Measurements from ENCODE around the gene XYLT1.

XYLT1 gene

DNA sequence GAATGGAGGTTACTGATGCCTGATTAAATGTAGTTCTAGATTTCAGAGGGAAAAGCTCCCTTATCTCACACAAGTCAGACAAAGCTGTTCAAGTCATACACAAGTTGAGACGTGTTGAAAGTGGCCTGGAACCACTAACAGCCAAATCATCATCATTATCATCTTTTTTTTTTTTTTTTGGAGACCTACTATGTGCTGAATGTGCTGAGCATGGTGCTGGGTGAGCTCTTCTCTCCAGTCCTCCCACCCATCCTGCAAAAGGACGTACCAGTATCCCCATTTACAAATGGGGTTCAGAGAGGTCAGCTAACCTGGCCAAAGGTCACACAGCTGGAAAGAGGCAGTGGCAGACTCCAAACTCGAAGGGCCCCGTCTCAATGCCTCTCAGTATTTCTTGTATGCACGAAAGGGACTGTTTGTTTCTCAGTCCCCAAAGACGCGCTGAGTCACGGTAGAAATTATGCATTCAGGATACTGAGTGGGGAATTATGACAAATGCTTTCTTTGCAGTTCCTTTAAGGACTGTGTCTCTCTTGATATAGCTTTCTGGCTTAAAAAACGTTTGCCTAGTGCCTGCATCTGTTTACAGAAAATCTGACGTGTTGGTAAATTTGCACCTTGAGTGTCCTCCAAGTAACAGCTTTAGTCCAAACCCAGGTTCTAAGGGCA, 235.5 kb downstream of the XYLT1 start (continued):
- no peak for TF ChIP-seq TCF4 (CRISPR knock-in tag; IDR thresholded peaks at IDR 0.05; ENCODE audit: borderline replicate concordance)
- TF ChIP-seq ZC3H10 (CRISPR knock-in tag; IDR thresholded peaks at IDR 0.05) = no peak
- TF ChIP-seq ZFP30 (CRISPR knock-in tag; IDR thresholded peaks at IDR 0.05) = no peak
- TF ChIP-seq, protein P1, sequence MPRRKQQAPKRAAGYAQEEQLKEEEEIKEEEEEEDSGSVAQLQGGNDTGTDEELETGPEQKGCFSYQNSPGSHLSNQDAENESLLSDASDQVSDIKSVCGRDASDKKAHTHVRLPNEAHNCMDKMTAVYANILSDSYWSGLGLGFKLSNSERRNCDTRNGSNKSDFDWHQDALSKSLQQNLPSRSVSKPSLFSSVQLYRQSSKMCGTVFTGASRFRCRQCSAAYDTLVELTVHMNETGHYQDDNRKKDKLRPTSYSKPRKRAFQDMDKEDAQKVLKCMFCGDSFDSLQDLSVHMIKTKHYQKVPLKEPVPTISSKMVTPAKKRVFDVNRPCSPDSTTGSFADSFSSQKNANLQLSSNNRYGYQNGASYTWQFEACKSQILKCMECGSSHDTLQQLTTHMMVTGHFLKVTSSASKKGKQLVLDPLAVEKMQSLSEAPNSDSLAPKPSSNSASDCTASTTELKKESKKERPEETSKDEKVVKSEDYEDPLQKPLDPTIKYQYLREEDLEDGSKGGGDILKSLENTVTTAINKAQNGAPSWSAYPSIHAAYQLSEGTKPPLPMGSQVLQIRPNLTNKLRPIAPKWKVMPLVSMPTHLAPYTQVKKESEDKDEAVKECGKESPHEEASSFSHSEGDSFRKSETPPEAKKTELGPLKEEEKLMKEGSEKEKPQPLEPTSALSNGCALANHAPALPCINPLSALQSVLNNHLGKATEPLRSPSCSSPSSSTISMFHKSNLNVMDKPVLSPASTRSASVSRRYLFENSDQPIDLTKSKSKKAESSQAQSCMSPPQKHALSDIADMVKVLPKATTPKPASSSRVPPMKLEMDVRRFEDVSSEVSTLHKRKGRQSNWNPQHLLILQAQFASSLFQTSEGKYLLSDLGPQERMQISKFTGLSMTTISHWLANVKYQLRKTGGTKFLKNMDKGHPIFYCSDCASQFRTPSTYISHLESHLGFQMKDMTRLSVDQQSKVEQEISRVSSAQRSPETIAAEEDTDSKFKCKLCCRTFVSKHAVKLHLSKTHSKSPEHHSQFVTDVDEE (CRISPR knock-in tag; IDR thresholded peaks at IDR 0.05) = no peak
- no peak for TF ChIP-seq ZNF565 (CRISPR knock-in tag; conservative IDR thresholded peaks at IDR 0.05; ENCODE audit: low read depth)
- no peak for TF ChIP-seq ISL1 (CRISPR knock-in tag; IDR thresholded peaks at IDR 0.05)
- no peak for TF ChIP-seq CSDC2 (CRISPR knock-in tag; IDR thresholded peaks at IDR 0.05)
- TF ChIP-seq ZNF8 (CRISPR knock-in tag; IDR thresholded peaks at IDR 0.05) = no peak
- TF ChIP-seq ESRRG (CRISPR knock-in tag; IDR thresholded peaks at IDR 0.05) = no peak

DNA sequence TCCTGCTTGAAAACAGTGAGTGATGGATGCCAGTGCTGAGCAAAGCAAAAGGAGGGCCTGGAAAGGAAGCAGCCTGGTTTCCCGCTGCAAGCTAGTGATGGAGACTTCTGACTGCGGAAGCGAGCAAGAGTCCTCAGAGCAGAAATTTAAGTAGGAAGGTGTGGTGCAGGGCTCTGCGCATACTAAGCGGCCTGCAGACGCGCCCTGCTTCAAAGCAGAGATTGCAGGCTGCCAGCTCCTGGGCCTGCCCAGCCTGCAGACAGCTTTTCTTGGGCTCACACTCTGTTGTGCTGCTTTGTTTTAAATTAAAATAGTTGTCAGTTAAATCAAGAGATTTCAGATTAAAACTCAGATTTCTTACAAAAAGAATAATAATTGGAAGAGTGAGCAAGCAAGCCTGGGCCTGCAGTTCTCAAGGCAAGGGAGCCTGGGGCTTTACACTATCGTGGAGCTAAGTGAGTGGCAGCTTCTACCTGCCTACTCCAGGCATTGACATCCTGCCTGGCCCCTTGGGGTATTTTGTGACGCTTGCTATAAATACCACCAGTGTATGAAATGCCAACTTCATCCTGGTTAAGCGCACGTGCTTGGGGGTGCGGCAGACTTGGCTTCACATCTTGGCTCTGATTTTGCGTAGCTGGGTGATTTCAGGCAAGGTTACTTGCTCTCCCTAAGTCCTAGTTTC, 237.3 kb downstream of the XYLT1 start:
- no peak for ATAC-seq
- TF ChIP-seq TOX (CRISPR knock-in tag; IDR thresholded peaks at IDR 0.05; ENCODE audit: borderline replicate concordance) = no peak
- no peak for TF ChIP-seq ARNTL (CRISPR knock-in tag; IDR thresholded peaks at IDR 0.05; ENCODE audit: borderline replicate concordance, low read depth)
- no peak for TF ChIP-seq PPARA (CRISPR knock-in tag; IDR thresholded peaks at IDR 0.05; ENCODE audit: borderline replicate concordance)
- TF ChIP-seq CSDC2 (CRISPR knock-in tag; IDR thresholded peaks at IDR 0.05) = no peak
- no peak for TF ChIP-seq BACH2 (CRISPR knock-in tag; IDR thresholded peaks at IDR 0.05; ENCODE audit: borderline replicate concordance)
- no peak for TF ChIP-seq ISL1 (CRISPR knock-in tag; IDR thresholded peaks at IDR 0.05)
- no peak for TF ChIP-seq ESRRG (CRISPR knock-in tag; IDR thresholded peaks at IDR 0.05)
- TF ChIP-seq, protein P2, sequence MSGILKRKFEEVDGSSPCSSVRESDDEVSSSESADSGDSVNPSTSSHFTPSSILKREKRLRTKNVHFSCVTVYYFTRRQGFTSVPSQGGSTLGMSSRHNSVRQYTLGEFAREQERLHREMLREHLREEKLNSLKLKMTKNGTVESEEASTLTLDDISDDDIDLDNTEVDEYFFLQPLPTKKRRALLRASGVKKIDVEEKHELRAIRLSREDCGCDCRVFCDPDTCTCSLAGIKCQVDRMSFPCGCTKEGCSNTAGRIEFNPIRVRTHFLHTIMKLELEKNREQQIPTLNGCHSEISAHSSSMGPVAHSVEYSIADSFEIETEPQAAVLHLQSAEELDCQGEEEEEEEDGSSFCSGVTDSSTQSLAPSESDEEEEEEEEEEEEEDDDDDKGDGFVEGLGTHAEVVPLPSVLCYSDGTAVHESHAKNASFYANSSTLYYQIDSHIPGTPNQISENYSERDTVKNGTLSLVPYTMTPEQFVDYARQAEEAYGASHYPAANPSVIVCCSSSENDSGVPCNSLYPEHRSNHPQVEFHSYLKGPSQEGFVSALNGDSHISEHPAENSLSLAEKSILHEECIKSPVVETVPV (CRISPR knock-in tag; IDR thresholded peaks at IDR 0.05) = no peak
- TF ChIP-seq, protein P3, sequence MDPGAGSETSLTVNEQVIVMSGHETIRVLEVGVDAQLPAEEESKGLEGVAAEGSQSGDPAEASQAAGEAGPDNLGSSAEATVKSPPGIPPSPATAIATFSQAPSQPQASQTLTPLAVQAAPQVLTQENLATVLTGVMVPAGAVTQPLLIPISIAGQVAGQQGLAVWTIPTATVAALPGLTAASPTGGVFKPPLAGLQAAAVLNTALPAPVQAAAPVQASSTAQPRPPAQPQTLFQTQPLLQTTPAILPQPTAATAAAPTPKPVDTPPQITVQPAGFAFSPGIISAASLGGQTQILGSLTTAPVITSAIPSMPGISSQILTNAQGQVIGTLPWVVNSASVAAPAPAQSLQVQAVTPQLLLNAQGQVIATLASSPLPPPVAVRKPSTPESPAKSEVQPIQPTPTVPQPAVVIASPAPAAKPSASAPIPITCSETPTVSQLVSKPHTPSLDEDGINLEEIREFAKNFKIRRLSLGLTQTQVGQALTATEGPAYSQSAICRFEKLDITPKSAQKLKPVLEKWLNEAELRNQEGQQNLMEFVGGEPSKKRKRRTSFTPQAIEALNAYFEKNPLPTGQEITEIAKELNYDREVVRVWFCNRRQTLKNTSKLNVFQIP (CRISPR knock-in tag; IDR thresholded peaks at IDR 0.05; ENCODE audit: borderline replicate concordance, low read depth) = no peak
- TF ChIP-seq ZNF8 (CRISPR knock-in tag; IDR thresholded peaks at IDR 0.05) = no peak
- TF ChIP-seq, protein P1 (CRISPR knock-in tag; IDR thresholded peaks at IDR 0.05) = no peak
- TF ChIP-seq, protein P4, sequence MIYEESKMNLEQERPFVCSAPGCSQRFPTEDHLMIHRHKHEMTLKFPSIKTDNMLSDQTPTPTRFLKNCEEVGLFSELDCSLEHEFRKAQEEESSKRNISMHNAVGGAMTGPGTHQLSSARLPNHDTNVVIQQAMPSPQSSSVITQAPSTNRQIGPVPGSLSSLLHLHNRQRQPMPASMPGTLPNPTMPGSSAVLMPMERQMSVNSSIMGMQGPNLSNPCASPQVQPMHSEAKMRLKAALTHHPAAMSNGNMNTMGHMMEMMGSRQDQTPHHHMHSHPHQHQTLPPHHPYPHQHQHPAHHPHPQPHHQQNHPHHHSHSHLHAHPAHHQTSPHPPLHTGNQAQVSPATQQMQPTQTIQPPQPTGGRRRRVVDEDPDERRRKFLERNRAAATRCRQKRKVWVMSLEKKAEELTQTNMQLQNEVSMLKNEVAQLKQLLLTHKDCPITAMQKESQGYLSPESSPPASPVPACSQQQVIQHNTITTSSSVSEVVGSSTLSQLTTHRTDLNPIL (CRISPR knock-in tag; IDR thresholded peaks at IDR 0.05; ENCODE audit: low read depth) = no peak
- TF ChIP-seq ZNF565 (CRISPR knock-in tag; conservative IDR thresholded peaks at IDR 0.05; ENCODE audit: low read depth) = no peak

DNA sequence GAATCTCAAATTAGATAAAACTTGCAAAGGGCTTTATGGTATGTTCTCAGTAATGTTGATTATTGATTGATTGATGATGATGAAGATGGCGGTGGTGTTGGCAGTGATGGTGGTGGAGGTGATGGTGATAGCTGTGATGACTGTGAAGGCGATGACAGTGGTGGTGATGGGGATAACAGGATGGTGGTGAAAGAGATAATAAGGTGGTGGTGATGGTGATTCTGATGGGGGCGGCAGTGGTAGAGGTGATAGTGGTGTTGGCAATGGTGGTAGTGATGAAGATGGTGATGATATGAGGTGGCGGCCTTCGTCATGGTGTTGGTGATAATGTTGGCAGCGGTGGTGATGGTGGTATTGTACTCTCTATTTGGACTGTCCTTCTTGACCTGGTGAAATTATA, 238.3 kb downstream of the XYLT1 start:
- ATAC-seq = no peak
- no peak for TF ChIP-seq RARB (CRISPR knock-in tag; IDR thresholded peaks at IDR 0.05)
- TF ChIP-seq ZNF8 (CRISPR knock-in tag; IDR thresholded peaks at IDR 0.05) = no peak
- TF ChIP-seq ZNF70 (CRISPR knock-in tag; IDR thresholded peaks at IDR 0.05) = no peak
- TF ChIP-seq ARNTL (CRISPR knock-in tag; IDR thresholded peaks at IDR 0.05; ENCODE audit: borderline replicate concordance, low read depth) = no peak
- TF ChIP-seq ZFP30 (CRISPR knock-in tag; IDR thresholded peaks at IDR 0.05) = no peak
- no peak for TF ChIP-seq CSDC2 (CRISPR knock-in tag; IDR thresholded peaks at IDR 0.05)
- TF ChIP-seq SNAI2 (CRISPR knock-in tag; IDR thresholded peaks at IDR 0.05) = no peak
- no peak for TF ChIP-seq ESRRG (CRISPR knock-in tag; IDR thresholded peaks at IDR 0.05)
- no peak for TF ChIP-seq TCF4 (CRISPR knock-in tag; IDR thresholded peaks at IDR 0.05; ENCODE audit: borderline replicate concordance)
- TF ChIP-seq, protein P1 (CRISPR knock-in tag; IDR thresholded peaks at IDR 0.05) = no peak
- TF ChIP-seq, protein P5, sequence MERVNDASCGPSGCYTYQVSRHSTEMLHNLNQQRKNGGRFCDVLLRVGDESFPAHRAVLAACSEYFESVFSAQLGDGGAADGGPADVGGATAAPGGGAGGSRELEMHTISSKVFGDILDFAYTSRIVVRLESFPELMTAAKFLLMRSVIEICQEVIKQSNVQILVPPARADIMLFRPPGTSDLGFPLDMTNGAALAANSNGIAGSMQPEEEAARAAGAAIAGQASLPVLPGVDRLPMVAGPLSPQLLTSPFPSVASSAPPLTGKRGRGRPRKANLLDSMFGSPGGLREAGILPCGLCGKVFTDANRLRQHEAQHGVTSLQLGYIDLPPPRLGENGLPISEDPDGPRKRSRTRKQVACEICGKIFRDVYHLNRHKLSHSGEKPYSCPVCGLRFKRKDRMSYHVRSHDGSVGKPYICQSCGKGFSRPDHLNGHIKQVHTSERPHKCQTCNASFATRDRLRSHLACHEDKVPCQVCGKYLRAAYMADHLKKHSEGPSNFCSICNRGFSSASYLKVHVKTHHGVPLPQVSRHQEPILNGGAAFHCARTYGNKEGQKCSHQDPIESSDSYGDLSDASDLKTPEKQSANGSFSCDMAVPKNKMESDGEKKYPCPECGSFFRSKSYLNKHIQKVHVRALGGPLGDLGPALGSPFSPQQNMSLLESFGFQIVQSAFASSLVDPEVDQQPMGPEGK (CRISPR knock-in tag; IDR thresholded peaks at IDR 0.05; ENCODE audit: borderline replicate concordance) = no peak
